WERI-Rb-1 (cell line): ENCODE measurements around the gene MPO.

Experiments
- DNase-seq: peaks from one replicate; pipeline ENCODE4 v3.0.0-alpha.2; 2020
- H3K27ac ChIP-seq: fragments of 250-450 bp; sonication (Bioruptor Pico); 2 replicates; pipeline ENCODE4 v1.5.1; 2020; ENCODE audit warnings: mild to moderate bottlenecking, moderate library complexity
- H3K27me3 ChIP-seq: fragments of 250-450 bp; sonication (Bioruptor Pico); 2 replicates; pipeline ENCODE4 v1.5.1; 2021; ENCODE audit warnings: mild to moderate bottlenecking, low read depth, moderate library complexity; ENCODE audit not compliant: insufficient read depth, severe bottlenecking
- H3K36me3 ChIP-seq: fragments of 250-450 bp; sonication (Bioruptor Pico); 2 replicates; pipeline ENCODE4 v1.5.1; 2020; ENCODE audit warnings: mild to moderate bottlenecking, moderate library complexity
- H3K4me3 ChIP-seq: 2 replicates; pipeline ENCODE4 v1.5.1; 2011; ENCODE audit warnings: low read depth, mild to moderate bottlenecking, control low read depth, low read length
- H3K9me3 ChIP-seq: fragments of 250-450 bp; sonication (Bioruptor Pico); 2 replicates; pipeline ENCODE4 v1.5.1; 2021; ENCODE audit warnings: mild to moderate bottlenecking, moderate library complexity; ENCODE audit not compliant: severe bottlenecking
- CTCF ChIP-seq: IDR thresholded peaks from 2 replicates; pipeline ENCODE4 v1.5.1; 2011; ENCODE audit warnings: low read depth, mild to moderate bottlenecking, control low read depth, inconsistent platforms, low read length

The MPO gene

GRCh38 chr17:58264407-58265103, 16.2 kb downstream of the MPO start:
- no peaks in the 10 kb centered on the region for H3K36me3 ChIP-seq
- H3K27me3 ChIP-seq, result no peaks in the 10 kb centered on the region
- no peak overlapping the region for H3K4me3 ChIP-seq
- DNase-seq, result no peak
- no peak for TF ChIP-seq CTCF
- H3K9me3 ChIP-seq, result no peaks in the 10 kb centered on the region
- no peak overlapping the region for H3K27ac ChIP-seq

- no peaks in the 10 kb centered on the region for H3K27me3 ChIP-seq
- DNase-seq, result no peak
- H3K36me3 ChIP-seq, result no peaks in the 10 kb centered on the region
- no peaks in the 10 kb centered on the region for H3K9me3 ChIP-seq
- H3K27ac ChIP-seq, result no peak overlapping the region
- no peak overlapping the region for H3K4me3 ChIP-seq
- TF ChIP-seq CTCF, result no peak
Observed at GRCh38 chr17:58263773-58264172, 17.0 kb downstream of the MPO start.

- DNase-seq, result no peak
- Histone ChIP-seq H3K36me3 (no peaks in the 10 kb centered on the region), H3K4me3 (no peak overlapping the region), H3K27ac (no peak overlapping the region), H3K9me3 (no peaks in the 10 kb centered on the region), H3K27me3 (no peaks in the 10 kb centered on the region)
- no peak for TF ChIP-seq CTCF
Observed at GRCh38 chr17:58262149-58262548, 18.6 kb downstream of the MPO start.

DNA sequence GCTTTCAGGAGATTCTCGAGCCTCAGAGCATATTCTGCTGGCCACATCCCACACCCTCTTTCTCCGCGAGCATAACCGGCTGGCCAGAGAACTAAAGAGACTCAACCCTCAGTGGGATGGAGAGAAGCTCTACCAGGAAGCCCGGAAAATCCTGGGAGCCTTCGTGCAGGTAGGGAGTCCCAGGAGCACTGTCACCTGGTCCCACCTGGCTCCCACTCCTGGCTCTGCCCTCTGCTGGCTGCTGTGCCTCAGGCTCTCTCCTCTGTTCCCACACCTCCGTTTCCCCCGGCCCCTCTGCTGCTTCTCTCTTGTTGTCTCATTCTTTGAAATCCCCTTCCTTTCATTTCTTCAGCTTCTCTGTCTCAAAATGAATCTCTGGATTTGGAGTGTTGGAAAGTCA, 25.9 kb downstream of the MPO start:
- Histone ChIP-seq H3K27ac (no peak overlapping the region), H3K9me3 (no peaks in the 10 kb centered on the region), H3K36me3 (no peaks in the 10 kb centered on the region), H3K4me3 (no peak overlapping the region), H3K27me3 (no peaks in the 10 kb centered on the region)
- peak; percentile 45 for DNase-seq
- TF ChIP-seq CTCF, result peak; percentile 86

- no peak overlapping the region for H3K4me3 ChIP-seq
- H3K27me3 ChIP-seq, result no peaks in the 10 kb centered on the region
- DNase-seq, result no peak
- no peaks in the 10 kb centered on the region for H3K9me3 ChIP-seq
- no peaks in the 10 kb centered on the region for H3K36me3 ChIP-seq
- H3K27ac ChIP-seq, result no peak overlapping the region
- no peak for TF ChIP-seq CTCF
Observed at GRCh38 chr17:58253082-58253481, 27.7 kb downstream of the MPO start.

- H3K4me3 ChIP-seq, result no peak overlapping the region
- H3K9me3 ChIP-seq, result no peaks in the 10 kb centered on the region
- no peaks in the 10 kb centered on the region for H3K36me3 ChIP-seq
- DNase-seq, result no peak
- no peaks in the 10 kb centered on the region for H3K27me3 ChIP-seq
- no peak for TF ChIP-seq CTCF
- H3K27ac ChIP-seq, result no peak overlapping the region
Observed at GRCh38 chr17:58252141-58252540, 28.6 kb downstream of the MPO start.
